GM11168 (cell line): ENCODE results near the gene HSD17B2.

Source experiments
- in situ Hi-C: fragments of 300-500 bp; cut with MboI; formaldehyde crosslinking; loops from one replicate; pipeline ENCODE4 v1.12.0; 2022; ENCODE audit warnings: low sequenced_read_pairs; ENCODE audit not compliant: unreplicated experiment

HSD17B2 gene

DNA sequence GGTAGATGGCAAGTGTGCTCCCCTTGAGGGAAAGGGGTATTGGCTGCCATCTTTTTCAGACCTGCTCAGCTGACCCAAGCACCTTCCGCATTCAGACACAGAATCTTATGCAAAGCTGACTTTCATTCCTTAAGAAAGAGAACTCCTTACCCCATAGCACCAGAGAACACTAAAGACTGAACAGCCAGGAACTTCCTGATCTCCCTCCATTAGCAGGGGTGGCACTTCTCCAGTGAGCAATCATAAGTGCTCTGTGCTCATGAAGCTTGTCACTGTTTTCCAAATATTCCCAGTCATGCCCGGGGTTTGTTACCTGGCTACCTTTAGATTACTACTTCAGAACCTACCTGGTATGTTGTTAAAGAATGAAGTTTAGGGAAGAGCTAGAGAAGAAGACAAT is 11.9 kb downstream of the HSD17B2 start:
- in situ Hi-C loops: no loop called here

DNA sequence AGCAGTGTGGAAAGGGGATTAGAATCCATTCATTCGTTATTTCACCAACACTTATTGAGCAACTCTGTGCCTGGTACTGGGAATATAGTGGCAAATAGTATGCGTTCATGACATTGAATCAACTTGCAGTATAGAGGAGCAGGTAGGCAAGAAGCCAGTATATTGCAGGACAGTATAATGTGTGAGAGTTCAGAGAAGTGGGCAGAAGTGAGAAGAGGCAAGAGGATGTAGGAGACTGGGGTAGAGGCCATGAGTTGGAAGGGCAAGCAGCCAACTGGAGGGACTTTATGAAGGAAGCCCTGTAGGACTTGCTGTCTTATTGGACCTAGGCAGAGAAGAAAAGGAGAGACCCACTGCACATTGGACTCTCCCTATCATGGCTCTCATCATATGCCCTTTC is 12.3 kb downstream of the HSD17B2 start:
- in situ Hi-C loops: no loop called here

DNA sequence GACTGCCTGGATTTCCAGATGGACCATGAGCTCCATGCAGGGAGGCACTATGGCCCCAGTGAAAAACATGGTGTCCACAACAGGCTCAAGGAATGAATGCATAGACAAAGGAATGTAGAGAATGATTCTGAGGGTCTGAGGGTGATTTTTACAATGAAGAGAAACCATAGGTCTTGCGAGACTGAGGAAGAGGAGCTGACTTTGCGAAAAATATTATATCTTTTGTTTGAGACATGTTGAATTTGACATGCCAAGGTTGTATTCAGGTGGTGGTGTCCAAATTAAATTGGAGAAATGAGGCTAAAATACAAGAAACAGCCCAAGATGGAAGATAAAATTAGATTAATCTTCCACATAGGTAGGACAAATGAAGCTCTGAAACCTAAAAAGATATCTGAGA is 12.7 kb downstream of the HSD17B2 start:
- in situ Hi-C loops: no loop called here

DNA sequence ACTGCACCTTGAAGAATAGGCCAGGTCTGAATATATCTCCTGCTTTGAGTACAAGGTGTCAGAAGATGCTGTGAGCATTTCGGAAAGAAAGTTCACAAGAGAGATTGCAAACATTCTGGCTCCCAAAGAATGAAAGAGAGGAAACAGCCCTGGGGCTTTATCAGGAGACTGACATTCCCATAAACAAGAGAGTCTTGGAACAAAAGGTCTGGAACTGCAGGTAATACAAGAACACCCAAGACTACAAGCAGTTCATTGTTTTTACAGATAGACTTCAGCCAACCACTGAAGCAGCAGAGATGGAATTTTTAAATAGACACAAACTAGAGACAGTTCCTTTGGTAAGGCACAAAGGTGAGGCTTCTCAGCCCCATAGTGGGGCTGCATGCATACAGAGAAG is 14.4 kb downstream of the HSD17B2 start:
- in situ Hi-C loops: no loop called here

DNA sequence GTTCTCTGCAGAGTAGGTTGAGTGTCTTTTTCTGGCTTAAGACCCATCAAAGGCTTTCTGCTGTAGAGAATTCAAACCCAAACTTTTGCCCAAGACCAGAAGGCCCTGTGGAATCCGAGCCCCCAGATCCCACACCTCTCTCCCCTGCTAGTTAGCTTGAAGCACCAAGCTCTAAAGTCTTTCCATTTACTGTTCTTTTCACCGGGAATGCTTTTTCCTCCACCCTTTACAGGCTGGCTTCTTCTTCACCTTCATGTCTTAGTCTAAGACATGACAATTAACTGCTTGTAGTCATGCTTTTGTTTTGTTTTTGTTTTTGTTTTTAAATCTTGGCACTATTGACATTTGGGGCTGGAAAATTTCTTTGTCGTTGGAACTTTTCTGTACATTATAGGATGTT is 15.5 kb downstream of the HSD17B2 start:
- in situ Hi-C loops: no loop called here

- in situ Hi-C loops: no loop called here
Observed at GRCh38 chr16:82050909-82051357, 15.9 kb downstream of the HSD17B2 start.

GRCh38 chr16:82051656-82052055 is 16.6 kb downstream of the HSD17B2 start:
- in situ Hi-C loops: no loop called here

DNA sequence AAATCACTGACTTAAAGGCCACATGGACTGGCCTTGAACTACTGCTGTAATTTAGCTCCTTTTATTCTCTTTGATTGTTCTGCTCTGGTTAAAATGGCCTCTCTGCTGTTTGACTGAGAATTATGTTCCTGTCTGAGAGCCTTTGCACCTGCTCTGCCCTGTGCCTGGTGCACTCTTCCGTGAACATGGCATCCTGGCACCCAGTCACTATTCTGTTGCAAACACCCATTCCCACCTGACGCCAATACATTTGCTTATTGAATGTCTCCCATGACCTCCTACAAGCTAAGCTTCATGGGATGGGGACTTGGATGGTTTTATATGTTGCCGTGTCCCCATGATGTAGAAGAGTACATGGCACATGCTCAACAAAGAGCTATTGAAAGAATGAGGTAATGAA is 20.1 kb downstream of the HSD17B2 start:
- in situ Hi-C loops: no loop called here

GRCh38 chr16:82055728-82056549 is 20.9 kb downstream of the HSD17B2 start:
- in situ Hi-C loops: no loop called here

DNA sequence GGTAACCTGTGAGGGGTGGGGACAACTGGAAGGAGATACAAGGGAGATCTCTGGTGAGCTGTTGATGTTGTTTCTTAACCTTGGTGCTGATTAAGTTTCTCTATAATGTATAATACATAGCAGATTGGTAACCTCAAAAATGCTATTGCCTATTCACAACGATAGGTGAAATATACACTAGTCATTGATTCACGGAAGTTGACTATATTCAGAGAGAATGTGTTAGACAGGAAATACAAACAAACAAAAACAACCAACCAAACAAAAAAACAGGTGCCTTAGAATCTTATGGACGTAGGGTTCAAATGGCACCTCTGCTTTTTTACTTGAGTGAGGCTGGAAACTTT is 21.5 kb downstream of the HSD17B2 start:
- in situ Hi-C loops: no loop called here

DNA sequence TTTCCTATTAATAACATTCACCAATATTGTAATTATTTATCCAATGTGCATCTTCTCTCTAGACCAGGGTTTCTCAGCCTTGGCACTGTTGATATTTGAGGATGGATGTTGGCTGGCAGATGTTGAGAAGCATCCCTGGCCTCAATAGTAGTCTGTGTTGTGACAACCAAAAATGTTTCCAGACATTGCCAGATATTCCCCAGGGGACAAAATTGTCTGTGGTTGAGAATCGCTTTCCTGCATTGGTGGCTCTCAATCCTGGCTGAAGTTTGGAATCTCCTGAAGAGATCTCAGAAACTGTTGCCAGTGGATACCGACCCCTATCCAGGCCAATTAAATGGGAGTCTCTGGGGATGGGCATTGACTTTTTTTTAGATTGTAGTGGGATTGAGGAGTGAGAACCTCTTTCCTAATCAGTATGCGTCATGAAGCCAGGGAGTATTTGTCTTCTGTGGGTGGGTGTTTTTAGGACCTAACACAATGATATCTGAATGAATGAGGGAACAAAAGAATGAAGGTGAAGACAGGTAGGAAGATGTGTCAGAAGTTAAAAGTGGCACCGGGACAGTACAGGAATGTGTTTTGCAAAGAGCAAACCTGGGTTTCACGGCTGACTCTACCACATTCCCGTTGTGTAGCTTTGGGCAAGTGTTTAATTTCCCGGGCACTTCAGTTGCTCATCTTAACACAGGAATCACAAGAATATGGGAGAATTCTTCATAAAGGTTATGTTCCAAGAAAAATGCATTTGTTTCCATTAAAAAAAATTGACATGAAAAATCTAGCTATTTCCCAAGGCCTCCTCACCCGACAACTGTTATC is 24.3 kb downstream of the HSD17B2 start:
- in situ Hi-C loops: no loop called here

DNA sequence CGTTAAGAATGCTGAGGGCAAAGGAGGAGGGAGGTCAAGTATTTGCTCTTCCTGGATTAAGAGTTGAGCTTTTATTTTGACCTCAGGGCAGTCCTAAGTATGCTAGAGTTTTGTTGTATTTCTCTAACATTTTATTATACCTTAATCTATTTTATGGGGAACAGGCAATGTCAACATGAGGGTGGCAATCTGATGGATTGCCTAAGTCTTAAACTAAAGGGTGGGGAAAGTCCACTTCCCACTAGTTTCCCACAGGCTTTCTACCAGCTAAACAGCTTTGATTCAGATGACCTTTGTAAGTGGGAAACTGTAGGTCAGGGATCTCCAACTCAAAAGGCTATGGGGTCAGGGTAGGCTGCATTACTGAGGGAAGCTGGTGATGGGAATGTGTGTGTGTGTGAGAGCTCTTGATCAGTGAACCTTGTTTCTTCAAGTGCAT is 24.9 kb downstream of the HSD17B2 start:
- in situ Hi-C loops: no loop called here

GRCh38 chr16:82061861-82062525 is 26.9 kb downstream of the HSD17B2 start:
- in situ Hi-C loops: no loop called here

DNA sequence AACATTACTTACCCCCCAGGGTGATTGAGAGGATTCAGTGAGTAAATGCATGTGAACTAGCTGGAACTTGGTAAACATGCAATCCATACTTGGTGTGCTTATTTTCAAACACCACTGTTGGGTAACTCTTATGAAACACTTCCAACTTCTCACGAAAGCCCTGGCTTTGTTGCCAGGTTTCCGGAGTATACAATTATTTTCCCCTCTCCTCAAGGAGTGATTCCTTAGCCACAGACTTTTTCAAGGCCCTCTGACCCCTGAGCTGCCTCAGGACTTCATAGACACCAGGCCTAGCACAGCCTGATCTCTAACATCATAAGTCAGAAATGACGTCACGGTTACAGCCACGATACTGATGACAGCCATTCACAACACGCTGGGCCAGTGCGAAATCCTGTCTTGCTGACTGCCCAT is 27.6 kb downstream of the HSD17B2 start:
- in situ Hi-C loops: no loop called here

DNA sequence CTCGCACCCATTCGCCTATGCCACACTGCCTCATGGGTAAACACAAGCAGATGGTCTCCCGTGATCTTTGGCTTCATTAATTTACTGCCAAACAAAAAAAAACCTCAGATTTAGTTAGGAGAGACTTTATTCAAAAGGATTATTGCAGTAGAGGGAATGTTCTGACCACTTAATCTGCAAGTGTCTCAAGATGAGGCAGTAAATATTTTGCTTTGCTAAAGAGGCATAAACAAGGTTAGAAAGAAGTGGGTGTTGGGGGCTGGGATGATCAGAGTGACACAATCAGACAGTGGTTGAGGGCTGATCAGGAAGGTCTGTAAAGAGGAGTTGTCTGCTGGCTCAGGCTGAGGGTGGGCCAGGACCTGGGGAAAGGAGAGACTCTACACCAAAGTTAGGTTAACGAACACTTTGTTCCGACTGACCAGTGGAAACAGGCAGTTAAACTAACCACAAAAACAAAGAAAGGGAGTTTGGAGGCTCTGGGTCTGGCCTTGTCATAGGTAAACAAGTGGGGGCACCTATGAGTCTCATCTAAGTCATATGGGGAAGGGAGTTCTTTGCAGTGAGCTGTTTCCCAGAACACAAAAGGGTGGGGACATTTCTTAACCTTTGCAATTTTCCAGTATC is 28.5 kb downstream of the HSD17B2 start:
- in situ Hi-C loops: no loop called here

GRCh38 chr16:82067042-82067803 is 32.2 kb downstream of the HSD17B2 start:
- in situ Hi-C loops: no loop called here

DNA sequence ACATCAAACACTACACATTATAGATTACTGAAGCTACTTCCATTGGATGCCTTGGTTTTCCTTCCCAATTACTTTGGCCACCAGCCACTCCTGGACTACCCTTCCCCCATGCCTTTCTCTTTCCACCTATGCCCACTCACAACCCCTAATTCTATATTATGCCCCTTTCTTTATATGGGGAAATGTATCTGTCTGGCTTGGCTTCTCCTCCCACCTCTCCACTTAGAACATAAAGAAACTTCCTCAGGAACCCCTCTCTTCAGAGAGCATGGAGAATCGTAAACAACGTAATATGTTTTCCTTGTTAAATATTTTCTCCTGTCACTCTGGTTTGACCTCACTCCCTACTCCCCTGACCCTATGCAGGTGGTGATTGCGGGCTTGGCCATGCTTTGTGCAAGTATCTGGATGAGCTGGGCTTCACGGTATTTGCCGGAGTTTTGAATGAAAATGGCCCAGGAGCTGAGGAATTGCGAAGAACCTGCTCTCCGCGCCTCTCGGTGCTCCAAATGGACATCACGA is 32.8 kb downstream of the HSD17B2 start:
- in situ Hi-C loops: no loop called here

DNA sequence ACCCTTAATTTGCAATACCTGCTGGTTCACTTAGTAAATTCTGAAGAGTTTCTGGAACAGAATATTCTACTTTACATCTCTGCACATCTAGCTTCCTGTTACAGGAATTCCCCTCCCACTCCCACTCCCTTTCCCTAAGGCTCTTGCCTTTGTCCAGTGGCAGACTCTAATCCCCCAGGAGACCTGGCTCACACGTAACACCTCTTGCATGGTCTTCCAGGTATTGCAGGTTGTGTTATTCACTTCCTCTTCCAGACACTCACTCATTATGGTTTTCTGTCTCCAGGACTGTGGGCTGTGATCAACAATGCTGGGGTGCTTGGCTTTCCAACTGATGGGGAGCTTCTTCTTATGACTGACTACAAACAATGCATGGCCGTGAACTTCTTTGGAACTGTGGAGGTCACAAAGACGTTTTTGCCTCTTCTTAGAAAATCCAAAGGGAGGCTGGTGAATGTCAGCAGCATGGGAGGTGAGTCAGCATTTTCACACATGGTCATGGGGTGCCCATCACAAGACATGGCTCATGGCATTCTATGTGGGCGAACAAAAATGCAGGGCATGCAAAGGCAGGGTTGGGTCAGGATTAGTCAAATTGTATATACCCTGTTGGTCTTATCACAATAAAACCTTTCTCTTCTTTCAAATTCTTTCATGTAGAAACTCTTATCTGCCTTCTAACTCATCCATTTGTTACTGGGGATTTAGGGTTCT is 35.8 kb downstream of the HSD17B2 start:
- in situ Hi-C loops: no loop called here

DNA sequence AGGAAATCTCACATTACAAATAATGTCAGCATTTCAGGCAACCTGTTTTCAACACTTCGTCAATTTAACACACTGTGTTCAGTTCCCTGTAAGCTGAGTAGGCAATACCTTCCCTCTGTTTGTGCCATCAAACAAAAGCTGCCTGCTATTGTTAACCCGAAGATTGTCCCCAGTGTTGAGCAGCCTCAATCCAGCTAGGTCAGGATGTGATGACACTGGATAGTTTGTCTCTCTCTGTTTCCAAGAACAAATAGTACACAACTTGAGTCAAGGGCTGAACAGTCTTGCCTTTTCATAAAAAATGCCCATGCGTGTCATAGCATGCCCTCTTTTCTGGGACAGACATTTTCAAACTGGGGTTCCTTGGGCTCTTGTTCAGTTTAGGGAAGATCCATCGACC is 36.4 kb downstream of the HSD17B2 start:
- in situ Hi-C loops: no loop called here
